Astrocyte of the spinal cord (primary cell): ENCODE measurements around the gene TRIM10.

Experiments
- DNase-seq: peaks from one replicate; pipeline ENCODE4 v3.0.0; 2011; ENCODE audit warnings: low read depth, low spot score
- H3K4me3 ChIP-seq: 2 replicates; pipeline ENCODE4 v1.5.1; 2011; ENCODE audit warnings: low read depth, mild to moderate bottlenecking, low read length, moderate library complexity
- CTCF ChIP-seq: IDR thresholded peaks from 2 replicates; pipeline ENCODE4 v1.5.1; 2012; ENCODE audit warnings: low read depth, mild to moderate bottlenecking, low read length, inconsistent platforms
- in situ Hi-C: cut with HindIII; loops from 2 replicates; pipeline ENCODE4 v1.10.0; 2017; ENCODE audit warnings: low sequenced_read_pairs

Gene TRIM10

GRCh38 chr6:30200551-30201281, 39.7 kb upstream of the TRIM10 start:
- in situ Hi-C loops = no loop called here
- no peak overlapping the region for H3K4me3 ChIP-seq
- no peak for TF ChIP-seq CTCF
- DNase-seq = no peak

GRCh38 chr6:30198166-30199084, 37.4 kb upstream of the TRIM10 start:
- no peak for DNase-seq
- no peak overlapping the region for H3K4me3 ChIP-seq
- TF ChIP-seq CTCF = no peak
- in situ Hi-C loops = no loop called here

- in situ Hi-C loops = no loop called here
- no peak overlapping the region for H3K4me3 ChIP-seq
- no peak for TF ChIP-seq CTCF
- DNase-seq = no peak
Measured at GRCh38 chr6:30196376-30196775, 35.4 kb upstream of the TRIM10 start.

GRCh38 chr6:30195951-30196350, 34.9 kb upstream of the TRIM10 start:
- H3K4me3 ChIP-seq = no peak overlapping the region
- no peak for TF ChIP-seq CTCF
- in situ Hi-C loops = no loop called here
- no peak for DNase-seq

GRCh38 chr6:30194797-30195690, 34.0 kb upstream of the TRIM10 start:
- DNase-seq = no peak
- no peak overlapping the region for H3K4me3 ChIP-seq
- in situ Hi-C loops = no loop called here
- TF ChIP-seq CTCF = no peak

GRCh38 chr6:30192076-30192475, 31.1 kb upstream of the TRIM10 start:
- DNase-seq = no peak
- in situ Hi-C loops = no loop called here
- TF ChIP-seq CTCF = no peak
- no peak overlapping the region for H3K4me3 ChIP-seq
